HEK293 (cell line): Measurements from ENCODE around the gene TSBP1.

Experiments used
- CTCF ChIP-seq: fragments of 450-650 bp; formaldehyde crosslinking; IDR thresholded peaks from 2 replicates; pipeline ENCODE4 v1.5.1; 2016; ENCODE audit warnings: missing biosample characterization, missing genetic modification characterization
- ZBTB21 ChIP-seq: fragments of 450-650 bp; formaldehyde crosslinking; IDR thresholded peaks from 2 replicates; pipeline ENCODE4 v1.5.1; 2017; ENCODE audit warnings: missing biosample characterization, missing genetic modification characterization

DNA sequence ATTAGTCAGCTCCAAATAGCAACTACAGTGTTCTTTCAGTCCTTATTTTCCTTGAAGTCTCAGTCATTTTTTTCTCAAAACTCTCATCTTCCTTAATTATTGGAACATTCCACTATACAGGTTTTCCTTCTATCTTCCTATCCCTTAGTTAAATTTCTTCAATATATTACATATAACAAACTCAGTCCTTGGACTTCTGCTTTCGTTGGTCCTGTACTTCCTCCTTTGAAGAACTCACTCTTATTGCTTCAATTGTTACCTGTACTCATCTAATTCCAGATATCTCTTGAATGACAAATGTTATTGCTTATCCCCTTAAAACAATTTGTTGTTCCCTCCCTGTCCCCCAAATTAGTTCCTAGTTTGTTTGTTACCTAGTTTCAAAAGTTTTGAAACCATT, 80.2 kb downstream of the TSBP1 start:
- TF ChIP-seq CTCF (tag by site-specific recombination) (no peak), ZBTB21 (tag by site-specific recombination) (no peak)
